Right lobe of liver (tissue), 6 donors: Measurements from ENCODE around the gene NIT1. TPM values are rescaled to one million over a fixed set of nuclear protein-coding genes. Genes with fewer than 3 reads are reported as not detected.

ENCODE experiments used
- ATAC-seq, 4 donors: fragments of 200-7000 bp; cut with Tn5 transposase; one replicate each; pipeline ENCODE4 v1.9.1; 2020; ENCODE audit warnings: mild to moderate bottlenecking in 4 of 4, moderate library complexity in 4 of 4
- DNase-seq, 3 donors: peaks; one replicate each; pipeline ENCODE4 v3.0.0-alpha.2; 2020
- H3K27ac ChIP-seq, 3 donors: fragments of 200-600 bp; one replicate each; pipeline ENCODE4 v1.8.0; 2022
- H3K27me3 ChIP-seq, 2 donors: fragments of 200-600 bp; one replicate each; pipeline ENCODE4 v1.8.0; 2022
- H3K36me3 ChIP-seq, 4 donors: fragments of 200-600 bp; sonication (generic) in 1 of 4; one replicate each; pipeline versions ENCODE4 v1.5.1 to v1.8.0; 2017 to 2022; ENCODE audit warnings: control low read depth in 1 of 4
- H3K4me1 ChIP-seq, 4 donors: fragments of 200-600 bp; sonication (generic) in 1 of 4; one replicate each; pipeline versions ENCODE4 v1.5.1 to v1.8.0; 2017 to 2022; ENCODE audit warnings: control low read depth in 1 of 4
- H3K4me3 ChIP-seq, 3 donors: fragments of 200-600 bp; one replicate each; pipeline ENCODE4 v1.8.0; 2022
- H3K9me3 ChIP-seq, 4 donors: fragments of 200-600 bp; sonication (generic) in 1 of 4; one replicate each; pipeline versions ENCODE4 v1.5.1 to v1.8.0; 2017 to 2022; ENCODE audit warnings: control low read depth in 1 of 4
- POLR2A ChIP-seq: fragments of 450-650 bp; IDR thresholded peaks from one replicate; pipeline ENCODE4 v1.6.1; 2017; ENCODE audit warnings: antibody characterized with exemption, mild to moderate bottlenecking
- WGBS: methylation state at CpG from one replicate; pipeline ENCODE4 v1.1.6; 2018; ENCODE audit warnings: low coverage, low lambda C conversion rate; ENCODE audit not compliant: insufficient coverage; ENCODE audit errors: missing lambda C conversion rate; 5-methylcytosine and 5-hydroxymethylcytosine counted together
- intact Hi-C, 2 donors: fragments of 100-400 bp; cut with DNase I; formaldehyde crosslinking; loops; one replicate each; pipeline versions ENCODE4 v1.11.2 to v1.14.1; 2022
- total RNA-seq, 6 experiments: library from RNA; depleted of rRNA in 2 of 6; stranded (reverse); fragments of >200 nt in 2 of 6; fragmentation: NEBNext Ultra II Directional in 3 of 6; extraction: Animal tissue kit (Norgen Biotek cat#: 25700) in 3 of 6; gene quantifications; one replicate each; pipeline versions ENCODE4 v1.1.0 to v1.2.4, GENCODE V29; 2016 to 2023
- TF ChIP-seq, protein P1 (sequence below), 4 donors: fragments of 200-600 bp in 3 of 4; fragments of 450-650 bp in 1 of 4; IDR thresholded peaks; one replicate each; pipeline versions ENCODE4 v1.5.1 to v1.8.0; 2016 to 2022; ENCODE audit warnings: antibody characterized with exemption in 4 of 4, mild to moderate bottlenecking in 2 of 4
- donor health status: DM: no; HTN: yes; CAD: no.
- donor health status: DM: no; HTN: no; CAD: no.
- donor health status: DM: no; HTN: no; CAD: no.
- donor health status: DM: no; HTN: yes; CAD: no.
- donor health status: DM: no; HTN: yes; CAD: no.

Gene NIT1
- total RNA-seq, 6 experiments from 2014 or later: 36.9 to 67.8 (median 45.8) TPM

DNA sequence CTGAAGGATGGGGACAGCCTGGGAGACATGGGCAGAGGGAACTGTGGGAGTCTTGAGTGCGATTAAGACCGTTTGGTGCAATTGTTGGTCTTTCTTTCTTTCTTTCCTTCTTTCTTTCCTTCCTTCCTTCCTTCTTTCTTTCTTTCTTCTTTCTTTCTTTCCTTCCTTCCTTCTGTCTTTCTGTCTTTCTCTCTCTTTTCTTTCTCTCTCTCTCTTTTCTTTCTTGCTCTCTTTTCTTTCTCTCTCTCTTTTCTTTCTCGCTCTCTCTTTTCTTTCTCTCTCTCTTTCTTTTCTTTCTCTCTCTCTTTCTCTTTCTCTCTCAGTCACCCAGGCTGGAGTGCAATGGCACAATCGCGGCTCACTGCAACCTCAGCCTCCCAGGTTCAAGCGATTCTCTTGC, 22.7 kb upstream of the NIT1 start:
- TF ChIP-seq POLR2A: no peak
- TF ChIP-seq, protein P1, sequence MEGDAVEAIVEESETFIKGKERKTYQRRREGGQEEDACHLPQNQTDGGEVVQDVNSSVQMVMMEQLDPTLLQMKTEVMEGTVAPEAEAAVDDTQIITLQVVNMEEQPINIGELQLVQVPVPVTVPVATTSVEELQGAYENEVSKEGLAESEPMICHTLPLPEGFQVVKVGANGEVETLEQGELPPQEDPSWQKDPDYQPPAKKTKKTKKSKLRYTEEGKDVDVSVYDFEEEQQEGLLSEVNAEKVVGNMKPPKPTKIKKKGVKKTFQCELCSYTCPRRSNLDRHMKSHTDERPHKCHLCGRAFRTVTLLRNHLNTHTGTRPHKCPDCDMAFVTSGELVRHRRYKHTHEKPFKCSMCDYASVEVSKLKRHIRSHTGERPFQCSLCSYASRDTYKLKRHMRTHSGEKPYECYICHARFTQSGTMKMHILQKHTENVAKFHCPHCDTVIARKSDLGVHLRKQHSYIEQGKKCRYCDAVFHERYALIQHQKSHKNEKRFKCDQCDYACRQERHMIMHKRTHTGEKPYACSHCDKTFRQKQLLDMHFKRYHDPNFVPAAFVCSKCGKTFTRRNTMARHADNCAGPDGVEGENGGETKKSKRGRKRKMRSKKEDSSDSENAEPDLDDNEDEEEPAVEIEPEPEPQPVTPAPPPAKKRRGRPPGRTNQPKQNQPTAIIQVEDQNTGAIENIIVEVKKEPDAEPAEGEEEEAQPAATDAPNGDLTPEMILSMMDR (IDR thresholded peaks at IDR 0.05): no peak
- peaks cover 0 to 11% (median 2%) of the 10 kb centered on the region in 4 donors for H3K4me1 ChIP-seq
- DNase-seq (no peak), ATAC-seq (no peak)
- WGBS: 79% methylated on average over 6 of the region's 6 CpGs
- no peak overlapping the region for H3K4me3 ChIP-seq
- intact Hi-C loops: loop anchor here in 1 of 2 donors (5.0 kb wide), 1 partner anchor 103 kb away; no protein-coding TSS in a partner anchor
- H3K9me3 ChIP-seq: no peaks in the 10 kb centered on the region
- peaks cover 0 to 5% (median 2%) of the 10 kb centered on the region in 4 donors for H3K36me3 ChIP-seq
- no peaks in the 10 kb centered on the region for H3K27me3 ChIP-seq
- no peak overlapping the region for H3K27ac ChIP-seq

GRCh38 chr1:161096015-161096414, 21.9 kb upstream of the NIT1 start:
- ATAC-seq: no peak
- H3K9me3 ChIP-seq: no peaks in the 10 kb centered on the region
- intact Hi-C loops: loop anchor here in 1 of 2 donors (5.0 kb wide), 1 partner anchor 104 kb away; no protein-coding TSS in a partner anchor
- no peak overlapping the region for H3K27ac ChIP-seq
- H3K27me3 ChIP-seq: no peaks in the 10 kb centered on the region
- no peak for TF ChIP-seq POLR2A
- TF ChIP-seq, protein P1 (IDR thresholded peaks at IDR 0.05): no peak
- no peak overlapping the region for H3K4me3 ChIP-seq
- DNase-seq: no peak
- 85% methylated on average over 1 of the region's 2 CpGs for WGBS
- peaks cover 0 to 11% (median 2%) of the 10 kb centered on the region in 4 donors for H3K4me1 ChIP-seq
- H3K36me3 ChIP-seq: peaks cover 0 to 12% (median 5%) of the 10 kb centered on the region in 4 donors

GRCh38 chr1:161096530-161096929, 21.4 kb upstream of the NIT1 start:
- no peak for DNase-seq
- Histone ChIP-seq H3K4me1 (peaks cover 0 to 11% (median 2%) of the 10 kb centered on the region in 4 donors), H3K36me3 (peaks cover 0 to 17% (median 6%) of the 10 kb centered on the region in 4 donors), H3K27ac (no peak overlapping the region), H3K27me3 (no peaks in the 10 kb centered on the region), H3K9me3 (no peaks in the 10 kb centered on the region), H3K4me3 (no peak overlapping the region)
- TF ChIP-seq, protein P1 (IDR thresholded peaks at IDR 0.05): no peak
- no peak for TF ChIP-seq POLR2A
- WGBS: 19% methylated on average over 1 of the region's 1 CpG
- intact Hi-C loops: loop anchor here in 1 of 2 donors (5.0 kb wide), 1 partner anchor 104 kb away; no protein-coding TSS in a partner anchor
- ATAC-seq: no peak

GRCh38 chr1:161098210-161099068, 19.5 kb upstream of the NIT1 start, which contains the start of gene KLHDC9:
Gene KLHDC9, plus strand, starts transcription at chr1:161098361. Its CDS starts 175 bp downstream, at chr1:161098536.
- WGBS: 0% methylated on average over 3 of the region's 71 CpGs
- Histone ChIP-seq H3K27ac (peak within 1 kb of the TSS in 1 of 3 donors; percentile 40), H3K9me3 (no peaks in the 10 kb centered on the region), H3K36me3 (peaks cover 0 to 26% (median 12%) of the 10 kb centered on the region in 4 donors), H3K27me3 (no peaks in the 10 kb centered on the region), H3K4me3 (peak within 1 kb of the TSS; percentile 66 to 84 (median 71)), H3K4me1 (peaks cover 0 to 11% (median 2%) of the 10 kb centered on the region in 4 donors)
- intact Hi-C loops: loop anchor here in 1 of 2 donors (5.0 kb wide), 1 partner anchor 106 kb away; no protein-coding TSS in a partner anchor
- DNase-seq (peak; percentile 87 to 91 (median 91)), ATAC-seq (peak; percentile 89 to 92 (median 89))
- no peak for TF ChIP-seq POLR2A
- TF ChIP-seq, protein P1 (IDR thresholded peaks at IDR 0.05): peak in 1 of 4 donors; percentile 18
